Stimulated activated CD8-positive, alpha-beta memory T cell treated with anti-CD3 and anti-CD28 coated beads, Interleukin-4, amount 100 ng/mL, for 24 hours (primary cell): Measurements from ENCODE around the gene SEC62.
"Not testable (repeated sequence)": the region's sequence is repeated elsewhere in the genome, so short reads cannot be mapped to it uniquely, and the experiment has no call there.

Experiments
- DNase-seq: peaks from one replicate; pipeline ENCODE4 v3.0.0-alpha.2; 2020; ENCODE audit warnings: low read depth

The SEC62 gene

DNA sequence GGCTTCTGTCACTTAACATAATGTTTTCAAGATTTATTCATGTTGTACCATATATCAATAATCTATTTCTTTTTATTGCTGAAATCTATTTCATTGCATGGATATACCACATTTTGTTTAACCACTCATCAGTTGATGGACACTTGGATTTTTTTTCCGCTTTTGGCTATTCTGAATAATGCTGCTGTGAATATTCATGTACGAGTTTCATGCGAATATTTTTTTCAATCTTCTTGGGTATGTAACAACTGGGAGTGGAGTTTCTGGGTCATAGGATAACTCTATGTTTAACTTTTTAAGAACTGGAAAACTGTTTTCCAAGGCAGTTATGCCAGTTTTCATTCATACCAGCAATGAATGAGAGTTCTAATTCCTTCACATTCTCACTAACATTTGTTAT, 49.5 kb downstream of the SEC62 start:
- no peak for DNase-seq

GRCh38 chr3:170019306-170019705, 52.7 kb downstream of the SEC62 start:
- not testable (repeated sequence) for DNase-seq

DNA sequence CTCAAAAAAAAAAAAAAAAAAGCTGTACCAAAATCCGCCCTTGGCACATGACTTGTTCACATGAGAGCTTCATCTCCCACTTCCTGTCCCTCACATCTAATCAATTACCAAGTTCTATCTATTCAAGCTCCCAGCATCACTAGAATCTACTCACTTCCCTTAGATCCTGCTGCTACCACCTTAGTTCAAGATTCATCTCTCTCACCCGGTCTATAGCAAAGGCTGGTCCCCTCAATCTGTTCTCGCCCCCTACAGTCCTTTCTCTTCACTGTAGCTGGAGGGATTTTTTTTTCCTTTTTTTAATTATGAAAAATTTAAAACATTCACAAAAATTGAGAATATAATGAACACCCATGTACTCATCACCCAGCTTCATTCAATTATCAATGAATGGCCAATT, 54.5 kb downstream of the SEC62 start:
- no peak for DNase-seq

DNA sequence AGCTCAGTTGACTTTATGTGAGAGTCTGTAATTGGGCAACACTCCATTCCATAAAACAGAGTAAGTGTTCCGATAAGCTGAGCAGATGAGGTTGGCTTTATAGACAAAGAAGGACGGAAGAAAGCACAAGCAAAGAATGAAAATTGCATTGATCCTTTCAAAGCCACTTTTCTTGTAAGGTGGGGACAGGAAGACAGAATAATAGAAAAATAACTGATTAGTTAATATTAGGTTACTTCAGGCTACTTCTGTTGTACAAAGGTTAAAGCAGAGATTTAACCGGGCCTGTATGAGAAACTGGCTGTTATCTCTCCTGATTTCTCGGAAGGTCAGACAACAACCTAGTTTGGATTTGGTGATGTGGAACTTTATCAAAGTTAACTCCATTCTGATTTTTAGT, 55.7 kb downstream of the SEC62 start:
- DNase-seq, result no peak

DNA sequence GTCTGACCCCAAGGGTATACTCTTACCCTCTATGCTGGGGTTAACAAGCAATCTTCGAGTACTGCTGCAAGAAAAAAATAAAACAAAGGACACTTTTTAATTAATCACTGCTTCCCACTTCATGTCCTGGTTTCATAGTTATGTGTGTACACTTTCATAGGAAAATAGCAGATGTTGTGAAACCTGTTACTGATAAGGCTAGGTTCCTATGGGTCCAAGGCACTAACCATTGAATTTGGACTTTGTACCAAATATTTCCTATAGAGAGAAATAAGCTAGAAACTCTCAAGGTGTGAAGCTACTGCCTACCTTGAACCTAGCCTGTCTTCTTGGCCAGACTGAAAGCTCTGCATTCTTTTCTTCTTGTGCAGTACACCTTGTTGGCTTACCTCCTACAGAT, 56.6 kb downstream of the SEC62 start:
- no peak for DNase-seq

GRCh38 chr3:170024581-170024980, 58.0 kb downstream of the SEC62 start:
- no peak for DNase-seq

DNA sequence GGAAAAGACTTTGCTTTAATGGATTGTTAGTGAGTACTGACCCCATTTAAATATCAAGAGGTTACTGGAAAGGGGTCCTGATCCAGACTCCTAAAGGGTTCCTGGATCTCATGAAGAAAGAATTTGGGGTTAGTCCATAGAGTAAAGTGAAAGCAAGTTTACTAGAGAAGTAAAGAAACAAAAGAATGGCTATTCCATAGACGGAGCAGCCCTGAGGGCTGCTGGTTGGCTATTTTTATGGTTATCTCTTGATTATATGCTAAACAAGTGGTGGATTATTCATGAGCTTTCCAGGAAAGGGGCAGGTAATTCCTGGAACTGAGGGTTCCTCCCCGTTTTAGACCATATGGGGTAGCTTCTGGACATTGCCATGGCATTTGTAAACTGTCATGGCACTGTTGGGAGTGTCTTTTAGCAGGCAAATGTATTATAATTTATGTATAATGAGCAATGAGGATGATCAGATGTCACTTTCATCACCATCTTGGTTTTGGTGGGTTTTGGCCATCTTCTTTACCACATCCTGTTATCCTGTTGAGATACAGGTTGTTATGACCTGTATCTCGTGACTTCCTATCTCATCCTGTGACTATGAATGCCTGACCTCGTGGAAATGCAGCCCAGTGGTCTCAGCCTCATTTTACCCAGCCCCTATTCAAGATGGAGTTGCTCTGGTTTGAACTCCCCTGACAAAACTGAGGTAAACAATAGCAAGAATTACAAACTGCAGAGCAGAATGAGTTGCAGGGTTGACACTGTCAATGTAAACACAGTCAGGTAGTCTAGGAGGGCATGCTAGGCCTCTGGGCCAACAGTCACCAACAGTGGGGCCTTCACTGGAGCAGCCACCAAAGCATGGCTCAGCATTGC, 60.9 kb downstream of the SEC62 start:
- DNase-seq, result no peak

GRCh38 chr3:170033489-170033888, 66.9 kb downstream of the SEC62 start:
- DNase-seq, result no peak

DNA sequence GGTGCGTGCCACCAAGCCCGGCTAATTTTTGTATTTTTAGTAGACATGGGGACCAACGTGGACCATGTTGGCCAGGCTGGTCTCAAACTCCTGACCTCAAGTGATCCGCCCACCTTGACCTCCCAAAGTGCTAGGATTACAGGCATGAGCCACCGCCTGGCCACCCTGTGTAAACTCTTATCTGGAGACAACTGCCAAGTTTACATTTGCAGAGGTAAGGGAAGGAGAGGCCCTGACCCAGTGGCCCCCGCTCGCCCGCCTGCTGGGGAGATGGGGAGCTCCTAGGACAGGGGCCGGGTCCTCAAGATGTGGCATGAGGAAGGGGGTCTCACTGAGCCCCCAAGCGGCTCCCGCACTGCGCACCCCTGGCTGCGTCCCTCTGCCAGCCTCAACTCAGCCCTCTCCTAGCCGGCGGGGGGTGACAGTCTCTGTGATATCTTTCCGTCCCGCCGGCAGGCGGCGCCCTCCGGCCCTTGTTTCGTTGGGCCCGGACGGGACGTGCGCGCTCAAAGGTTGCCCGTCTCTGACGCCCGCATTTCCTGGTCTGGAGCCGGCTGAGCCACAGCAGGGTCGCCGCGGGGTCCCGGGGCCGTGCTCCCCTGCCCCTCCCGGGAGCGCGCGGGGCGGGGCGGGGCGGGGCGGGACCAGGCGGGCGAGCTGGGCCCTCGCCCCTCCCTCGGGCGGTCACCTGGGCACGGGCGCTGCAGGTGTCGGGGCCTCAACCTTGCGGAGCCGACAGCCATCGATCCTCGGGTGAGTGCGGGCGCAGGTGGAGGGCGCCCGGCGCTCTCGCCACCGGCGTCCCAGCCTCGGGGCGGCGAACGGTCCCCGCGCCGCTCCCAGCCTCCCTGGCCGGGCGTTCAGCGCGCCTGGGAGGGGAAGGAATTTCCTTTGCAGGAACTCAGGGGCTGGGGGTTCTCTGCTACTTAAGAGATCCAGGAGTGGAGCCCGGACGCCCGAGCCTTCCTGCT, 71.1 kb downstream of the SEC62 start, which contains the start of gene GPR160:
GPR160 (plus strand) TSS at position 533 of the 971 bp plus-strand sequence. CDS start 45,978 bp downstream, outside the sequence.
- peak; percentile 71 for DNase-seq

DNA sequence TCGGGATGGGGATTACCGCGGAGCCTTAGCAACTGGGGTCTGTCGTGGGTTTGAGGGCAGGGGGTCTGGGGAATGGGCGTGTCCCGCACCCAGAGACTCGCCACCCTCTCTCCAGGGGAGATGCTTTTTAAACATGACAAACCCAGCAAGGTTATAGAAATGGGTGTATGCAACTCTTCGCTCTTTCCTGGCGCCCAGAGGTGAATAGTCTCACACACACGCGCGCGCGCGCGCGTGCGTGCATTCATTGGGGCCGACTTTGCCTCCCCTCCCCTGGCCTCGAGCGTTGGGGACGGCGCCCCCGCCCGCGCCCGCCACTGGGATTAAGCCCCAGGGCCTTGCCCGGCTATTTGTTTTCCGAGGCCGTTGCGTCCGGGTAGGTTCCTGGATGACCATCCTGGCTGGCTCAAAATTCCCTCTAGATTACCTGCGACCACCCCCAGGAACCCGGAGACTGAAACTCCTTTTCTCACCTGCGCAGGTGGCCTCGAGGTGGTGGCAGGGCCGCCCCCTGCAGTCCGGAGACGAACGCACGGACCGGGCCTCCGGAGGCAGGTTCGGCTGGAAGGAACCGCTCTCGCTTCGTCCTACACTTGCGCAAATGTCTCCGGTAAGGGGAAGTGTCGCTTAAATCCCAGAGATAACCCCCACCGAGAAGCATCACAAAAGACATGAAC, 72.0 kb downstream of the SEC62 start:
- no peak for DNase-seq

- no peak for DNase-seq
Observed at GRCh38 chr3:170040418-170040817, 73.8 kb downstream of the SEC62 start.

DNA sequence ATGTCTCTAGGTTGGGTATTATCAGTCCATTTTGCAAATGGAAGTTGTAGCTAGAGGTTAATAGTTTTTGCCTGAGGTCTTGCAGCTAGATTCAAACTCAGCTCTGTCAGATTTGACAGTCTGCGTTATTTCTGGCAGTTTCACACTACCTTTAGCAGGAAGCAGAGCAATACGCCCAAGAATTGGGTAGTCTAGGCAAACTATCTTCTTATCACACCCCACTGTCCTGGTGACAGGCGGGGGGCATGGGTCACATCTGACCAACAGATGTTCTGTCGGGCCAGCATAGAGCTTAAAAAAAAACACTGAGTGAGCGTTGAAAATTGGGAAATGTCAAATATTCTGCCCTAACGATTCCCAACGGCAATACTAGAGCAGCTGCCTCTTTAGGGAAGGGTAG, 76.9 kb downstream of the SEC62 start:
- no peak for DNase-seq

- DNase-seq, result no peak
Observed at GRCh38 chr3:170044271-170044670, 77.7 kb downstream of the SEC62 start.

- no peak for DNase-seq
Observed at GRCh38 chr3:170044795-170045244, 78.2 kb downstream of the SEC62 start.

DNA sequence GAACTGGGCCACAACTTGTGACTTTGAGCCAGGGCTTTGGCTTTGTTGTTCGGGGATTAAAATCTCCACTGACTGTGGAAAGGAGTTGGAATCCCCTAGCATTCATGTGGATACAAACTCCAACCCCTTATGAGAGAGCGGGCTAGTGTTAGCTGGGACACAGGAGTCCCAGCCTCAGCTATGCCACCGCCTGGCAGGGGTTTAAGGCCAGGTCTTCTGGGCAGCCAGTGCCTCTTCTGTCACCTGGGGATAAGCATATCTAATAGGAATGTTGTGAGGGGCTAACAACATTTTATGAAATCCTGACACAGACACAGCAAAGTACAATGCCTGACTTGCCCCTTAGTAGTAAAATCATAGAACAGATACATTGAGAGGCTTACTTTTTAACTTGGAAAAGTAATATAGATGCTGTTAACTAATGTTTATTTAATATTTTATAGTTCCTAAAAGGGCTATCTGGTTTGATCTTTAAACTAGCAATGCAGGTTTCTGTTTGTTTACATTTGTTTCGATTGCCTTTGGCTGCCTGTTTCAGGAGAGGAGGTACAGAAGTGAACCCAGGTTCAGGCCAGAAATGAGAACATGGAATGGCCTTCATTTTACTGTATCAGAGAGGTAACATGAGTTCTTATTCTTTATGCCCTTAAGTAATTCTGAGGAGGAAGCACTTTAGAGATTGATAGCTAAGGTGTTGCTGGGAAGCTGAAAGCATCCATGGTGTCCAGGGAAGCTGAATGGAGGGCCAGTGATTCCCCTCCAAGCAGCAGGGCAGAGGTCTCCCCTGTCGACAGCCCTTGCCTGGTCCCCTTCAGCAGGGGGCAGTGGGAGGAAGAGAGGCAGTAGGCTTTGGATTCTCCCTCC, 79.9 kb downstream of the SEC62 start:
- DNase-seq, result no peak

- DNase-seq, result no peak
Observed at GRCh38 chr3:170047133-170047404, 80.5 kb downstream of the SEC62 start.
